Activated T-helper 1 cell treated with anti-CD3 and anti-CD28 coated beads, Interleukin-12 subunit alpha, Interleukin-12 subunit beta, Interleukin-2, Interleukin-4 antibody, amounts not matched to agents 30 ng/mL and 10 ng/mL and 1 ng/mL, durations not matched to agents 14 hours and 24 hours and 36 hours (primary cell): ENCODE measurements around the gene CFAP221. TPM values are rescaled to one million over a fixed set of nuclear protein-coding genes. Genes with fewer than 3 reads are reported as not detected.
A peak's percentile ranks its signal among the peaks of the same experiment; 100 is the strongest.
"Not testable (repeated sequence)": the region's sequence is repeated elsewhere in the genome, so short reads cannot be mapped to it uniquely, and the experiment has no call there.

Experiments
- DNase-seq: peaks from one replicate; pipeline ENCODE4 v3.0.0; 2021; ENCODE audit warnings: low spot score
- H3K27ac Mint-ChIP-seq: one replicate; pipeline ENCODE4 v1.8.0; 2021; ENCODE audit warnings: mild to moderate bottlenecking, mixed read lengths
- H3K27me3 Mint-ChIP-seq: one replicate; pipeline ENCODE4 v1.8.0; 2022; ENCODE audit warnings: mild to moderate bottlenecking, moderate library complexity, mixed read lengths; ENCODE audit not compliant: insufficient read depth
- H3K36me3 Mint-ChIP-seq: one replicate; pipeline ENCODE4 v1.8.0; 2021; ENCODE audit warnings: low read depth, mixed read lengths
- H3K4me1 Mint-ChIP-seq: one replicate; pipeline ENCODE4 v1.8.0; 2021; ENCODE audit warnings: low read depth, mixed read lengths
- H3K4me3 Mint-ChIP-seq: one replicate; pipeline ENCODE4 v1.8.0; 2021; ENCODE audit warnings: mild to moderate bottlenecking, moderate library complexity, mixed read lengths
- H3K9me3 Mint-ChIP-seq: one replicate; pipeline ENCODE4 v1.8.0; 2021; ENCODE audit warnings: mixed read lengths
- intact Hi-C: fragments of 100-400 bp; cut with micrococcal nuclease; formaldehyde crosslinking; loops from one replicate; pipeline ENCODE4 v1.15.1; 2024
- total RNA-seq: library from RNA; stranded (reverse); gene quantifications from 2 replicates; pipeline ENCODE4 v1.2.3, GENCODE V29; 2022

Gene CFAP221
- total RNA-seq, 1 donor from 2014 or later, result not detected

DNA sequence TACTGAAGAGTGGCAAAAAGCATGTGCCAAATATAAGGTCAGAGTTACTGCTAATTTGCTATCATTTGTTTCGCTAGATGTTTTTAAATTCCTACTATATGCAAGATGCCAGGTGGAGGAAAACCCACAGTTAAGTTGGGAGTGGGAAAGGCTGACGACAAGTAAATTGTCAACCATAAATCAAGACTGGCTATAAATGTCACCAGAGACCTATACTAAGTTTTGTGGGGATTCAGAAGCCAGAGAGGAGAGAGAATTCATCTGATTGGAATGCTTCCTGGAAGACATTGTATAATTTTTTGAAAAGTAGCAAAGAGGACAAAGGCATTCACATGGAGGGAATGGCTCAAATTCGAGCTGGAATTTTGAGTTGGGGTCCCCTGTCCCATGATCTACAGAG lies 64.3 kb downstream of the CFAP221 start:
- no peak overlapping the region for H3K27ac Mint-ChIP-seq
- no peaks in the 10 kb centered on the region for H3K4me1 Mint-ChIP-seq
- H3K4me3 Mint-ChIP-seq, result no peak overlapping the region
- H3K27me3 Mint-ChIP-seq, result peaks cover 3% of the 10 kb centered on the region
- no peaks in the 10 kb centered on the region for H3K36me3 Mint-ChIP-seq
- H3K9me3 Mint-ChIP-seq, result no peaks in the 10 kb centered on the region
- intact Hi-C loops, result no loop called here
- no peak for DNase-seq

GRCh38 chr2:119609337-119609736 lies 65.1 kb downstream of the CFAP221 start:
- Mint-ChIP-seq H3K27ac (no peak overlapping the region), H3K36me3 (no peaks in the 10 kb centered on the region), H3K4me1 (no peaks in the 10 kb centered on the region), H3K9me3 (peaks cover 8% of the 10 kb centered on the region), H3K4me3 (no peak overlapping the region), H3K27me3 (peaks cover 3% of the 10 kb centered on the region)
- DNase-seq, result no peak
- intact Hi-C loops, result no loop called here

DNA sequence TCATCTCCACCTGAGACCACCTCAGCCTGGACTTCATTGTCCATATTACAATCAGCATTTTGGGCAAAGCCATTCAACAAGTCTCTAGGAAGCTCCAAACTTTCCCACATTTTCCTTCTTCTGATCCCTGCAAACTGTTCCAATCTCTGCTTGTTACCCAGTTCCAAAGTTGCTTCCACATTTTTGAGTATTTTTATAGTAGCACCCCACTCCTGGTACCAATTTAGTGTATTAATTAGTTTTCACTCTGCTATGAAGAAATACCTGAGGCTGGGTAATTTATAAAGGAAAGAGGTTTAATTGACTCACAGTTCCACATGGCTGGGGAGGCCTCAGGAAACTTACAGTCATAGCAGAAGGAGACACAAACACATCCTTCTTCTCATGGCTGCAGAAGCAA lies 69.9 kb downstream of the CFAP221 start:
- H3K36me3 Mint-ChIP-seq, H3K4me1 Mint-ChIP-seq, H3K4me3 Mint-ChIP-seq, intact Hi-C loops, H3K27ac Mint-ChIP-seq, H3K27me3 Mint-ChIP-seq, DNase-seq: not testable (repeated sequence)
- H3K9me3 Mint-ChIP-seq, result peaks cover 20% of the 10 kb centered on the region

DNA sequence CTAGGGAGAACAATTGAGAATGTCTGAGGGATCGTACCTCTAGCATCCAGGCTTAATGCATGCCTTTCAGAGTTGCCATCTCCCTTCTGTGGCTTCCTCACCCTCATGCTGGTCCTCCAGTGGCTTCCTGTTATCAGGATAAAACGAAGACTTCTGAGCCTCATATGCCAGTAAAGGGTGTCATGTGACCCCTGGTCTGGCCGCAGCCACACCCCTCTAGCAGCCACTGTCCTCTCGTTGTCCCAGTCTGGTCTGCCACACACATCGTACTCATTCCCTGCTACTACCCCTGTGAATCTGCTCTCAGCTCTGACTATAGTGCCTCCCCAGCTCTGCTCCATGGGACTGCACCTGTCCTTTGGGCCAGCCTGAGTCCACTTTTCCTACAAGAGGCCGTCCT lies 72.2 kb downstream of the CFAP221 start:
- intact Hi-C loops, result no loop called here
- no peak overlapping the region for H3K27ac Mint-ChIP-seq

GRCh38 chr2:119617455-119617854 lies 73.2 kb downstream of the CFAP221 start:
- Mint-ChIP-seq H3K36me3 (no peaks in the 10 kb centered on the region), H3K9me3 (peaks cover 20% of the 10 kb centered on the region), H3K4me1 (no peaks in the 10 kb centered on the region), H3K4me3 (no peak overlapping the region), H3K27me3 (peaks cover under 1% of the 10 kb centered on the region), H3K27ac (no peak overlapping the region)
- intact Hi-C loops, result no loop called here
- DNase-seq, result no peak

More for the DNA sequence above, 72.2 kb downstream of the CFAP221 start:
- DNase-seq, result no peak
- Mint-ChIP-seq H3K36me3 (no peaks in the 10 kb centered on the region), H3K27me3 (no peaks in the 10 kb centered on the region), H3K4me1 (no peaks in the 10 kb centered on the region), H3K4me3 (no peak overlapping the region), H3K9me3 (peaks cover 20% of the 10 kb centered on the region)

DNA sequence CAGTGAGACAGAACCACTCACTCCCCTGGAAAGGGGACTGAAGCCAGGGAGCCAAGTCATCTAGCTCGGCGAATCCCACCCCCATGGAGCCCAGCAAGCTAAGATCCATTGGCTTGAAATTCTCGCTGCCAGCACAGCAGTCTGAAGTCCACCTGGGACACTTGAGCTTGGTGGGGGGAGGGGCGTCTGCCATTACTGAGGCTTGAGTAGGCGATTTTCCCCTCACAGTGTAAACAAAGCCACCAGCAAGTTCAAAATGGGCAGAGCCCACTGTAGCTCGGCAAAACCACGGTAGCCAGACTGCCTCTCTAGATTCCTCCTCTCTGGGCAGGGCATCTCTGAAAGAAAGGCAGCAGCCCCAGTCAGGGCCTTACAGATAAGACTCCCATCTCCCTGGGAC lies 74.5 kb downstream of the CFAP221 start:
- H3K27ac Mint-ChIP-seq, H3K4me1 Mint-ChIP-seq, H3K36me3 Mint-ChIP-seq, DNase-seq, H3K27me3 Mint-ChIP-seq, H3K4me3 Mint-ChIP-seq, intact Hi-C loops: not testable (repeated sequence)
- H3K9me3 Mint-ChIP-seq, result peaks cover 18% of the 10 kb centered on the region

DNA sequence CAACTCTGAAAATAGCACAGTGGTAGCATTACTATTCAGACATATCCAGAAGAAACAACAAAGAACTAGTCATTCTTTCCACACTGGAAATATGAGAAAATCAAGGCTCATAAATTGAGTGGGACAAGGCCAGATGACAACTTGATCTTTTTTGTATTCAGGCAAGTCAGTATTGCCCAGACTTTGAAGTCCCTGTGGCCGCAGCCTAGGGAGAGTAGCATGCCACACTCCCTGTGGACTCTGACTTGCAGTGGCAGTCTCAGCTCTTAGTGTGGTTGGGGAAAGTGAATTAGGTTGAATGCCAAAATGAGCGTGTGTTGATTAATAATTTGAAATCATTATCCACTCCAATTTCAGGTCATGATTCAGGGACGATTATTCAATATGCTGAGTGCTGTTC lies 81.0 kb downstream of the CFAP221 start:
- Mint-ChIP-seq H3K27ac (no peak overlapping the region), H3K36me3 (no peaks in the 10 kb centered on the region), H3K27me3 (peaks cover 9% of the 10 kb centered on the region), H3K4me1 (no peaks in the 10 kb centered on the region), H3K9me3 (no peaks in the 10 kb centered on the region), H3K4me3 (no peak overlapping the region)
- intact Hi-C loops, result no loop called here
- DNase-seq, result no peak

DNA sequence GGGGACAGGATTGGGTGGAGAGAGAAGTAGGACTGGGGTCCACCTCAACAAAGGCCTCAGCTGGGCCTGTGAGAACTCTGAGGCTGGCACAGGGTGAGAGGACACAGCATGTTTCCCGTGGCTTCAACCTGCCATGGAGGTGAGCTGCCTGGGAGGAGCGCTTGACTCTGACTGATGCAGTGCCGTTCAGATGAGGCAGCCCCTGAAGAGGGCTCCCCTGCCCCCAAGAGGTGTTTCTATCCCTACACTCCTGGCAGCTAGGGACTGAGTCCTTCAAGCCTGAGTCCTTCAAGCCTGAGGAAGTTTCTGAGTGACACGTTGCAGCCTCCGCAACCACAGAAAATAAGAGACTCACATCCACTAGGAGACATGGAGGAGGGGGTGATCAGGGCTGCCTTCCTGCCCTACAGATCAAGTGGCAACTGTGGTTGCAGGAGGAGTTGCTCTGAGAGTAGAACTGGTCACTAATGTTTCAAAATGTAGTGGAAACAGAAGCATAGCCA lies 85.1 kb downstream of the CFAP221 start:
- no peaks in the 10 kb centered on the region for H3K4me1 Mint-ChIP-seq
- intact Hi-C loops, result no loop called here

GRCh38 chr2:119630121-119630520 lies 85.9 kb downstream of the CFAP221 start:
- H3K4me3 Mint-ChIP-seq, result no peak overlapping the region
- H3K27me3 Mint-ChIP-seq, result peaks cover 7% of the 10 kb centered on the region

More for the DNA sequence above, 85.1 kb downstream of the CFAP221 start:
- no peaks in the 10 kb centered on the region for H3K9me3 Mint-ChIP-seq
- H3K27ac Mint-ChIP-seq, result no peak overlapping the region
- no peak for DNase-seq
- H3K4me3 Mint-ChIP-seq, result no peak overlapping the region
- no peaks in the 10 kb centered on the region for H3K36me3 Mint-ChIP-seq
- peaks cover 4% of the 10 kb centered on the region for H3K27me3 Mint-ChIP-seq

GRCh38 chr2:119637371-119637770 lies 93.1 kb downstream of the CFAP221 start:
- Mint-ChIP-seq H3K4me1 (peaks cover 7% of the 10 kb centered on the region), H3K27me3 (peaks cover 5% of the 10 kb centered on the region), H3K27ac (no peak overlapping the region), H3K4me3 (no peak overlapping the region), H3K9me3 (no peaks in the 10 kb centered on the region), H3K36me3 (no peaks in the 10 kb centered on the region)
- no peak for DNase-seq
- intact Hi-C loops, result no loop called here

More at GRCh38 chr2:119630121-119630520, 85.9 kb downstream of the CFAP221 start:
- H3K27ac Mint-ChIP-seq, result no peak overlapping the region
- intact Hi-C loops, result no loop called here
- H3K36me3 Mint-ChIP-seq, result no peaks in the 10 kb centered on the region
- no peak for DNase-seq
- no peaks in the 10 kb centered on the region for H3K9me3 Mint-ChIP-seq
- no peaks in the 10 kb centered on the region for H3K4me1 Mint-ChIP-seq

- no peak for DNase-seq
- Mint-ChIP-seq H3K9me3 (no peaks in the 10 kb centered on the region), H3K4me3 (no peak overlapping the region), H3K27me3 (peaks cover 5% of the 10 kb centered on the region), H3K4me1 (peaks cover 7% of the 10 kb centered on the region), H3K27ac (no peak overlapping the region), H3K36me3 (no peaks in the 10 kb centered on the region)
- intact Hi-C loops, result no loop called here
Observed at GRCh38 chr2:119638246-119638645, 94.0 kb downstream of the CFAP221 start.

- DNase-seq, result no peak
- H3K4me3 Mint-ChIP-seq, result no peak overlapping the region
- no peak overlapping the region for H3K27ac Mint-ChIP-seq
- intact Hi-C loops, result no loop called here
- no peaks in the 10 kb centered on the region for H3K36me3 Mint-ChIP-seq
- peaks cover 7% of the 10 kb centered on the region for H3K4me1 Mint-ChIP-seq
- H3K27me3 Mint-ChIP-seq, result peaks cover 5% of the 10 kb centered on the region
- no peaks in the 10 kb centered on the region for H3K9me3 Mint-ChIP-seq
Observed at GRCh38 chr2:119638685-119639554, 94.7 kb downstream of the CFAP221 start.

- intact Hi-C loops, result loop anchor here (1.0 to 2.0 kb wide), 5 partner anchors 19 to 1039 kb away; no protein-coding TSS in a partner anchor
- Mint-ChIP-seq H3K27ac (no peak overlapping the region), H3K36me3 (no peaks in the 10 kb centered on the region), H3K4me1 (peaks cover 7% of the 10 kb centered on the region), H3K9me3 (no peaks in the 10 kb centered on the region), H3K4me3 (no peak overlapping the region), H3K27me3 (peaks cover 6% of the 10 kb centered on the region)
- DNase-seq, result peak; percentile 60
Observed at GRCh38 chr2:119641562-119642258, 97.5 kb downstream of the CFAP221 start.
